CD4-positive, alpha-beta T cell treated with Interleukin-6 at 100 ng/mL for 8 hours (primary cell): Measurements from ENCODE around the gene DSG2.
"Not testable (repeated sequence)": the region's sequence is repeated elsewhere in the genome, so short reads cannot be mapped to it uniquely, and the experiment has no call there.

Source experiments
- DNase-seq: peaks from one replicate; pipeline ENCODE4 v3.0.0-alpha.2; 2020; ENCODE audit warnings: mixed read lengths, low spot score

The DSG2 gene

GRCh38 chr18:31497836-31498573 lies at the start of gene DSG2:
TSS of gene DSG2 (plus strand) at chr18:31498177. CDS start at chr18:31498252, 75 bp downstream.
- no peak for DNase-seq

- no peak for DNase-seq
Observed at GRCh38 chr18:31450409-31450808, 47.6 kb upstream of the DSG2 start.

- DNase-seq: no peak
Observed at GRCh38 chr18:31451625-31452024, 46.4 kb upstream of the DSG2 start.

GRCh38 chr18:31454066-31454708 lies 43.8 kb upstream of the DSG2 start:
- no peak for DNase-seq

GRCh38 chr18:31469629-31470028 lies 28.3 kb upstream of the DSG2 start:
- no peak for DNase-seq

- DNase-seq: no peak
Observed at GRCh38 chr18:31478688-31479087, 19.3 kb upstream of the DSG2 start.

GRCh38 chr18:31482051-31482450 lies 15.9 kb upstream of the DSG2 start:
- DNase-seq: no peak

- no peak for DNase-seq
Observed at GRCh38 chr18:31483396-31483795, 14.6 kb upstream of the DSG2 start.

- DNase-seq: no peak
Observed at GRCh38 chr18:31484461-31484860, 13.5 kb upstream of the DSG2 start.

- DNase-seq: no peak
Observed at GRCh38 chr18:31486165-31486564, 11.8 kb upstream of the DSG2 start.

GRCh38 chr18:31487246-31488015 lies 10.5 kb upstream of the DSG2 start:
- no peak for DNase-seq

- no peak for DNase-seq
Observed at GRCh38 chr18:31489311-31489710, 8.7 kb upstream of the DSG2 start.

GRCh38 chr18:31490387-31490786 lies 7.6 kb upstream of the DSG2 start:
- DNase-seq: no peak

- DNase-seq: no peak
Observed at GRCh38 chr18:31490833-31491232, 7.1 kb upstream of the DSG2 start.

GRCh38 chr18:31491586-31491985 lies 6.4 kb upstream of the DSG2 start:
- DNase-seq: no peak

- DNase-seq: no peak
Observed at GRCh38 chr18:31492671-31493070, 5.3 kb upstream of the DSG2 start.

GRCh38 chr18:31493171-31493570 lies 4.8 kb upstream of the DSG2 start:
- no peak for DNase-seq

GRCh38 chr18:31493941-31494340 lies 4.0 kb upstream of the DSG2 start:
- no peak for DNase-seq

GRCh38 chr18:31494705-31495244 lies 3.2 kb upstream of the DSG2 start:
- not testable (repeated sequence) for DNase-seq

GRCh38 chr18:31497404-31497835 lies 557 bp upstream of the DSG2 start:
- DNase-seq: no peak

GRCh38 chr18:31498574-31499524 lies 872 bp downstream of the DSG2 start:
- DNase-seq: no peak
